Measurements from ENCODE around the gene PPP1R15B.

The PPP1R15B gene

GRCh38 chr1:204396015-204396583 lies 15.5 kb downstream of the PPP1R15B start:
- DNase-seq = no peak

- DNase-seq = no peak
Observed at GRCh38 chr1:204391629-204392028, 20.0 kb downstream of the PPP1R15B start.

- no peak for DNase-seq
Observed at GRCh38 chr1:204390751-204391466, 20.7 kb downstream of the PPP1R15B start.

GRCh38 chr1:204385727-204386126 lies 25.9 kb downstream of the PPP1R15B start:
- no peak for DNase-seq

- no peak for DNase-seq
Observed at GRCh38 chr1:204384636-204385352, 26.8 kb downstream of the PPP1R15B start.

DNA sequence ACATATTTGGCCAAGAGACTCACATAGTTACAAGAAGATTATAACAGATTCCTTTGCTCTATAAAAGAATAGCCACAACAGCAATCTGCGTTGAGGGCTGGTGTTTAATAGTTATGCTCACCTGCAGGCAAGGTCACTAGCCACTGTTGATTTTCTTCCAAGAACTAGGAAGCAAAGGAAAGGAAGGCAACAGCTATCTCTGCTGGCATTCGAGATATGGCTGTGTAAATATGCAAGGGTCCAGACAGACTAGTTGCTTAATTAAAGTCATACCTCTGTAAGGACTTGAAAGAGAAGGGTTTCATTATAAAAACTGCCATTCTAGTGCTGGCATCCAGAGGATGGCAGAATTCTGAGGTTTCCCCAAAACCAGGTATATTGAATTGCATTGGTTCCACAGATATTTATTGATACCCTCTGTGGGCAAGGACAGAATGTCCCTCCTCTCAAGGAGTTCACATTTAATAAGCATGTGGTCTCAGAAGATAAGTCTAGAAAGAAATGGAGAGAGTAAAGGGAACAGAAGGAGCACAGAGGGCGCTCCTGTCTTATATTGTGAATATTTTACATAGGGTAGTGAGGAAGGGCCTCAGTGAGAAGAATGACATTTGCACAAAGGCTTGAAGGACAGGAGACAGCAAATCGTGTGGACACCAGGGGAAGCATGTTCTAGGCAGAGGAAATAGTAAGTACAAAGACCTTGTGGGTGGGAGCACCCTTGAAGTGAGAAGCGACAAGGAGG lies 28.3 kb downstream of the PPP1R15B start:
- DNase-seq = no peak

DNA sequence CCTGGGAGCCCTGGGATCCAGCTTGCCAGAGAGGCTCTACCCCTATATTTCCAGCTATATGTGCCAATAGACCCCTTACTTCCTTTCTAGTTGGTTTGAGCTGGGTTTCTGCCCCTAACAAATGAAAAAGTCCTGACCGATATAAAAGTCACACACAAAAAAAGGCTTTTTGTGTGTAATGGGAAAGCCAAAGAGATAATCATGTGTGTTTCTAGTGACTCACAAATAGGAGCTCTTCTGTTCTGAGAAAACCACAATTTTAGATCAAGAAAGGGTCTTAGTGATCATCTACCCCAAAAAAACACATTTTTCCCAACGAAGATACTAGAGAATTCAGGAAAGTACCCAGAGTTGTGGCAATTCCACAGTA lies 28.9 kb downstream of the PPP1R15B start:
- DNase-seq = no peak

DNA sequence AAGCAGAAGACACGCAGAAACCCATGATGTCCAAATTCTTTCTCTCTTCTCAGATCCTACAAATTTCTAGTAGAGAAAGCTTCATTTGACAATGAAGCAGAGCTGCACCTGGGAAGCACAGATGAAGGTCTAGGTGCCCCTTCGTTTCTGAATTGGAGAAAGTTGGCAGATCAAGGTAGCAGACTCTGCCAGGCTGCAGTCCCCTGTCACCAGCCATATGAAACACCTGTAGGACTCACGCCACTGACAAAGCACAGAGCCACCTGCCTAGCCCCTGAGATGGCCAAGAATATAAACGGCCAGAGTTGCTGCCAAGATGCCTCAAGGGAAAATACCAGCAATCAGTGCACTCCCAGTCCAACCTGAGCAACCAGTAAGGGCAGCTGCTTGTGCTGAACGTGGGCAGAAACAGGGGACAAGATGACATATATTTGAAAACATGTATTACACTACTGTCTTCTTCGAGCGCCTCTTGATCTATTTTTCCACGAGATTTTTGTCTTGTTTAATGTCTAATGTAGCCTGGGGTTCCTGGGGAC lies 31.3 kb downstream of the PPP1R15B start:
- no peak for DNase-seq

- DNase-seq = no peak
Observed at GRCh38 chr1:204377800-204378668, 33.6 kb downstream of the PPP1R15B start.

DNA sequence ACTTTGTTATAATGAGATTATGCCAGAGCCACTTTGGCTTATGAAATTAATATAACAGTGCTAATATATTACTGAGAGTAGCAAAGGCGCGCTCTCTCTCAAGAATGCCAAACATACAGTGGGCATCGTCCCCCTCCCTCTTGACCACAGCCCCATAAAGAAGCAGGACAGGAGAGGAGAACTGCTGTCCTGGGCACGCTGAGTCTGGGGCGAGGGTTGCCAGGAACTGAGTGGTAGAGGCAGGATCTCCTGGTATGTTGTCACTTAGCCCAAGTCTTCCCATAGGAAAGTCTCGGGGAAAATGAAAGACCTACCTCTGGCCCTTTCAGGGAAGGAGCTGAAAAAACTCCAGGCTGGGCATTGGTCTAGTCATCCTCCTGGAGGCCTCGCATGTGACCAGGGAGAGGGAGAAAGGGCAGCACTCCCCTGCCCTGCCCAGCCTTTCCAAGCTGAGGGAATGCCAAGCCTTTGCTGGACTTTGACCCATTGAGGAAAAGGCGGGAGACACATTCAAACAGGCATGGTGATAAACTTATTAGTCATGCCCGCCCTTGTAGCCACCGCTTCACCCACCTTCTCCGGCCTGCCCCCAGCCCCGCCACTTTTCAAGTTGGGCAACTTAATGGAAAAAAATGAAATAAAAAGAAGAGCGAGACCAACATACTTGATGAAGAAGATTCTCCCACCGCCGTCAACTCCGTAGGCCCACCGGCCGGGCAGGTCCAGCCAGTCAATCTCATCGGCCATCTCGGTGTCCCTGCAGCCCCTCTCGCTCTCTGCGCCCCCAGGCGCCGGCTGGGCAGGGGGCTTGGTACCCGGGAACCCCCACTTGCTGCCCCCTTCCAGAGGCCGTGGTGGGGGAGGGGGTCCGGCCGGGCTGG lies 34.5 kb downstream of the PPP1R15B start:
- no peak for DNase-seq

DNA sequence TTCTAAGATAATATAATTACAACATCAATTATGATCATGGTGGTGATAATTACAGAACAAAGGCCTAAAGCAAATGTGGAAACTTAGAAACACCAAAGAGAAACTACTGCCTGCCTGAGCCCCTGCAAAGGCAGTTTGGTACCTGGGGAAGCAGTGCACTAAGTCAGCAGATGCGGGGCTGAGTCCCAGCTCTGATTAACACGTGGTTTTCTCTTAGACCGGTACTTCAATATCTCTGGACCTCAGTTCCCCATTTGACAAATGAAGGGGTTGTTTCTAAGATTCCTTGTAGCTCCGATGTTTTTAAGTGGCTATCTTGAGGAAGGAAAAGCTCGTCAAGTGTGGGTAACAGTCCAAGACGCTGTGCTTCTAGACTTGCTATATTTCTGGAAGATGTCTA lies 35.2 kb downstream of the PPP1R15B start:
- DNase-seq = no peak

GRCh38 chr1:204373911-204374310 lies 37.7 kb downstream of the PPP1R15B start:
- DNase-seq = no peak

GRCh38 chr1:204370176-204370575 lies 41.4 kb downstream of the PPP1R15B start:
- DNase-seq = no peak

GRCh38 chr1:204368996-204369726 lies 42.5 kb downstream of the PPP1R15B start:
- DNase-seq = no peak

DNA sequence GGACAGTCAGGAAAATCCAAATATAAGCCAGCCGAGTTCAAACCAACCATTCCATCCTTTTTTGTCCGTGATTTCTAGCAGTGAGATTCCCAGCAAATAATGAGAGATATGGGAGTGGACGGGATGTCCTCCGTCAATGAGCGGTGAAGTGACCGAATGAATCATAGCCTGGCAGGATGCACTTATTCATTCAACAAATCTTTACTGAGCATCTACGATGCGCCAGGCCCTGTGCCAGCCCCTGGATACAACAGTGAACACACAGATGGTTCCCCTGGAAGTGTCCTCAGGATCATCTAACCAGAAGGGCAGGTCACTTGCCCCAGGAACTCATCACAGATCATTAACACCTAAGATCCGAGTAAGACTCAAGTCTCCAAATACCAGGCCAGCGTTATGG lies 43.7 kb downstream of the PPP1R15B start:
- no peak for DNase-seq

DNA sequence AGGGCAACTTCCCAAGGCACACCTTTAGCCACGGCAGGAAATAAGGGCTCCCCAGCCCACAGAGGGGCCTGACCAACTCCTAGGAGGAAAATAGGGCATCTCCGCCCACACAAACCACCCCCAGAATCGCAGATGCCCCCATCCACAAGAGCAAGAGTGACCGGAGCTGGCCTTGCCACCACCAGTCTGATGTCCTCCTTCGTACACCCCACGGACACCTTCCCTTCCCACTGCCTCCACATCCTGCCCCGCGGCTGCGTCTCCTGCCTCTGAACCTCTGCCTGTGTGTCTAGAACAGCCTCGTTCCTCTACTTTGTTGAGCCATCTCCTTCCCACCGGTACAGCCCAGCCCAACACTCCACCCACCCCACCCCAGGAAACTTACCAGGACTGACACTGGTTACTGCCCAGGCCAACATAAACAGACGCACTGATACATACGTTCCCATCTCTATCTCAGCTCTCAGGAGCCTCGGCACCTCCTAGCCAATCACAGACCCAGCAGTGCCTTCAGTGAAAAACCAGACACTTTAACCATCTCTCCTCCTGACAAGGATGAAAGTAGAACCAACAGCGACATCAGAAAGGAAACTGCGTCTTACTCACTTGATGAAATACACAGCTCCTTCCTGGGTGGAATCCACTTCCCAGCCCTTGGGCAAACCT lies 44.3 kb downstream of the PPP1R15B start:
- no peak for DNase-seq

DNA sequence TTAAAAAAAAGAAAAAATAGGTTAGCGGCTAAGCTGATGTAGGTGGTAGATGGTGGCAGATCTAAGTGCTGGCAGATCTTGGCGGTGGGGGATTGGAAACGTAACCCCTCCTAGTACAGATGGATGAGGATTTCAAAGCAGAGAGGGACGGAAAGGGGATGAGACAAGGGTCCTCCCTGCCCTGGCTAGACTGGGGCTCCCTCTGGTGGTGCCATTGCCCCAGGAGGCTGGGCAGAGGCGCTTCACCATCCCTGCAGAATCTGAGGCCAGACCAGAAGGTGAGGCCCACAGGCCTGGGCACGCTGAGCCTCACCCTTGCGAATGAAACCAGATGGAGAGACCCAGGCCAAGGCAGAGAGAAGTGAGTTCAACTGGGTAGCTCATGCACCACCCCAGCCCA lies 44.9 kb downstream of the PPP1R15B start:
- no peak for DNase-seq

- no peak for DNase-seq
Observed at GRCh38 chr1:204363335-204364114, 48.1 kb downstream of the PPP1R15B start.

GRCh38 chr1:204362984-204363334 lies 48.7 kb downstream of the PPP1R15B start:
- no peak for DNase-seq

Measured in cortex of kidney (tissue), 1 donor.